ENCODE data around the gene KAT2B.

Gene KAT2B

DNA sequence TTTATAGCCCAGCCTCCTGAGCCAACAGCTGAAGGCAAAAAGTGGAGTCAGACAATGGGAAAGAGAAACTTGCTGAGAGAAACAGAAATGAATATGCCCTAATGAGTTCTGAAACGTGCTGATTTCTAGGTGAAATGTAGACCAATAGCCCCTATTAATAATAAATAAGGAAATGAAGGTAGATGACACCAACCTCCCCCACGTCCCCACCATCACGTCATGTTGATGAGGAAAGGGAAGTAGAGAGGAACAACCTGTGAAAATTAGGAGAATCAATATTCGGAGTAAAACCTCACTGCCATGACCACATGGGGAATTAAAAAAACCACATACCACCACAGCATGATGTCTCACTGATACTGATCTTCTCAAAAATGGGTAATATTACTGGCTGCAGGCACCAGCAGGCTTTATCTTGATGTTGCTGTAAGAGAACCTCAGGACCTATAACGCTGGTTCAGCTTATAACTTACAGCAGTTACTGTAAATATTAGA is 64.0 kb downstream of the KAT2B start:
- DNase-seq: no peak

- no peak for DNase-seq
Observed at GRCh38 chr3:20105513-20106280, 65.5 kb downstream of the KAT2B start.

GRCh38 chr3:20107722-20108121 is 67.5 kb downstream of the KAT2B start:
- DNase-seq: no peak

GRCh38 chr3:20108869-20109268 is 68.6 kb downstream of the KAT2B start:
- no peak for DNase-seq

DNA sequence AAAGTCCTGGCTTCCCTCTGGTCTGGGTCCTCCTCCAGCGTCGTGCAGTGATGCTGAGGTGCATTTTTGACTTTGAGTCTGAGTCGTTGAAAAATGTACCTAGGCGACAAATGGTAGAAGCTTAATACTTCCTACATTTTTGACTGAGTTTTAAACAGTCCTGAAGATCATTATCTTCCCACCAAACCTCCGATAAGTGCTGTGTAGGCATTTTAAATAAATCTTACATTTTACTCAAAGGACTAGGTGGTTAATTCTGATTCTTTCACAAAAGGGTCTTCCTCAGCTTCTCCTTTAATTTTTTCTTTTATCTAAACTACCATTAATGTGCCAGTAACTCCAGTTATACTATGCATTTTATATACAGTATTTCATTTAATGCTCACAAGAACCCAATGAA is 70.6 kb downstream of the KAT2B start:
- DNase-seq: no peak

DNA sequence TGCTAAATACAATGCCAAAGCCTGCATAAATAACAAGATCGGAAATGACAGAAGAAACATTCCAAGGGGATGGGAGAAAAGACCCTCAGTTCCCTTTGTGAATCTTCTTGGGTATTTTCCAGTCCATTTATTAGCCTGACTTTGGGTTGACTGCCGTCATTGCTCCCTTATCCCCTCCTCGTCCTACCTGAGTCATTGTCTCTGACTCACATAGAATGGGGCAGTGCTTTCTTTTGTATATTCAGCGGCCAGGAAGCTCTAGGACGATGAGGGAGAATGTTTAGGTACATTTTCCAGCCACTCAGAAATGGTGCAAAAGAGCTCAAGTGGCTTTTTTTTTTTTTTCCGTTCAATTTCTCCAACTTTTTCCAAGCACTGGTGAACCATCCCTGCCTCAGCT is 71.6 kb downstream of the KAT2B start:
- no peak for DNase-seq

DNA sequence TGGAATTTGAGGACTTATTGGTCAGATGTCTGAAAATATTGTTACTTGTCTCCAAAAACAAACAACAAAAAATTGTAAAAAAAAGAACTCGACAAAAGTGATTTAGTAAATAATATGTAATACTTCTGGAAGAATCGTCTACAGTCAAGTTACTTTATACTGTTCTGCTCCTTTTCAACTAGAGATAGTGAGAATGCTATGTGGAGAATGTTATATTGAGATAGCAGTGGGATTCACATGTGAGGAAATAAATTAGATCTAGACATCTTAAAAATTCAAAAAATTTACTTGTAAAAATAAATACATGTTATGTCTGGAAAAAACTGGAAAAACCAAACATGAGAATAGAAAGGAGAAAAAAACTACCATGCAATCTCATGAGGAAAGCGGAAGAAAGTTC is 80.8 kb downstream of the KAT2B start:
- no peak for DNase-seq

GRCh38 chr3:20123131-20123652 is 82.9 kb downstream of the KAT2B start:
- no peak for DNase-seq

GRCh38 chr3:20125289-20125688 is 85.0 kb downstream of the KAT2B start:
- no peak for DNase-seq

DNA sequence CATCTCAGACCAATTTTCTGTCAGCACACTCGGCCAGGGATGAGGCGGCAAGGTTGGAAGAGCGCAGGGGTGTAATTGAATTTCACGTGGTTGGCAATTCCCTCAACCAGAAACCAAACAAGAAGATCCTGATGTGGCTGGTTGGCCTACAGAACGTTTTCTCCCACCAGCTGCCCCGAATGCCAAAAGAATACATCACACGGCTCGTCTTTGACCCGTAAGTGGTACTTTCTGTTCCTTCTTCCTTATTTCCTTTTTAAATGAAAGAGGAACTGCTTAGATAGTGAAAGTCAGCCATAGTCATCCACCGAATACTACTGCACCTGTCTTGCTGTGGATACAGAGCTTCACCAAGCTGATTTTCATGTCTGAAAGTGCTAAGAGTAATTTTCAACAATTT is 85.7 kb downstream of the KAT2B start:
- DNase-seq: no peak

DNA sequence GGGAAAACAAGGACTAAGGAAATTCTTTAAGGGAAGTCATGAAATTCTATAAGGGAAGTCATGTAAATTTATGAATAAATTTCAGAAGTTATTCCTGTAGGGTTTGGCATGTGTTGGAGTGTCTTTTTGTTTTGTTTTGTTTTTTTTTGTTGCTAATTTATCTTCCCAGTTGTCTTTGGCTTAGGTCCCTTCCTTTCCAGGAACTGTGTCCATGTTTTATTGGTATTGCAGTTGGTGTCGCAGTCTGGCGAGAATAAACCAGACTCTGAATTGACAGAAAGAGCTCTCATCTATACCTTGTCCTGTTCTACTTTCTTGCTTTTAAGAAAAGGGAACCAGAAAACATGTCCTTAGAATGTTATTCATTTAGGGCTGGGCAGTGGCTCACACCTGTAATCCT is 88.1 kb downstream of the KAT2B start:
- DNase-seq: no peak

DNA sequence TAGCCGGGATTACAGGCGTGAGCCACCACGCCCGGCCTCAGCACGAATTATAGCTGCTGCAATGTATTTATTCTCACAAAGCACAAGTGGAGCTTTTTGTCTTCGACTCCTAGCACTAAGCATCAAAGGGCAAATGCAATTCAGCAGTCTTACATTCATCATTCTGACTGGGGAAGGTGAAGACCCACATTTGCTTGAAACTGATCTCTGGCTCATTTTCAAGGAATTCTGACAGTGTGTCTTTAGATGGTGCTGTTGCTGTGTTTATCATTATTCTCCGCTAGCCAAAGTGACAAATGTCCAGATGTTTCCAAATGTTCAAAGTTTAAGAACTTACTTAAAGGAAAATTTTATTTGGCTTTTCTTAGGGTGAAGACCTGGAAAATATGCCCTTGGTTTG is 89.9 kb downstream of the KAT2B start:
- no peak for DNase-seq

DNA sequence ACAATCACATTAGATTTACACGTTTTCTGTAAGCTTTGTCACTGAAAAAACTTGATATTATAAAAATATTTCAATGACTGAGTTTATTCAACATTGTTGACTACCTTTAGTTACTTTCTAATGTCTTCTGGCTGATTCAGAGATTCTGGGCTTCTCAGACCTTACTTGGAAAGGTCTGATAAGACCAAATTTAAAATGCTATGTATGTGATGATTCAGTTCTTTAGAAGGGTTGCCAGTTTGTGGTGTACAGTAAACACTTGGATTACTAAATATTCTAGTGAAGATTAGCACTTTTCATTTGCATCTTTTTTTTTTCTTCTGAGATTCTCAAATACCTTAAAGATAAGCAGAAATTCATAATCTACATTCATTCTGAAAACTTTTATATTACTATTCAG is 96.0 kb downstream of the KAT2B start:
- DNase-seq: no peak

DNA sequence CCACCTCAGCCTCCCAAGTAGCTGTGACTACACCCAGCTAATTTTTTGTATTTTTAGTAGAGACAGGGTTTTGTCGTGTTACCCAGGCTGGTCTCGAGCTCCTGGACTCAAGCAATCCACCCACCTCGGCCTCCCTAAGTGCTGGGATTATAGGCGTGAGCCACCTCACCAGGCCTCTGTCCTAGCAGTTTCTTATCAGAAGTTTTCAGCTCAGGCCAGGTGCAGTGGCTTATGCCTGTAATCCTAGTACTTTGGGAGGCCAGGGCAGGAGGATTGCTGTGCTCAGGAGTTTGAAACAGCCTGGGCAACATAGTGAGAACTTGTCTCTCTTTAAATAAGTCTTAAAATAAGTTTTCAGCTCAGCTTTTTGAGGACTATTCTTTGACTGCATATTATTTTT is 97.4 kb downstream of the KAT2B start:
- DNase-seq: no peak

DNA sequence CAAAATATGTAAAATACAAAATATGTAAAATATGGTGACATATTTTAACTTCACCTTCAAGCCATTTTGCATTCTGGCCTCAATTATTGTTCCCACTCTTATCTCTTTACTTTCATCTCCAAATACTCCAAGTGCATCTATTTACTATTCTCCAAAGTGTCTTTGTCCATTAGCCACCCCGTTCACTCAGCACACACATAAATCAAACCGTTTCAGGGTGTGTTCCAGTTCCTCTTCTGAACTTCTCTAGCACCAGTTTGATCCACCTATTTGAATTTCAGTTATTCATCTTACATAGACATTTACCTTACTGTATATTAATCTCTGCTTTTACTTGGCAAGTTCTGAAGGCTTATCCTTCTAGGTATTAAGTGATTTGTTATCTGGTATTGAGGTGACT is 100.6 kb downstream of the KAT2B start:
- DNase-seq: no peak

- DNase-seq: no peak
Observed at GRCh38 chr3:20141316-20141715, 101.1 kb downstream of the KAT2B start.

DNA sequence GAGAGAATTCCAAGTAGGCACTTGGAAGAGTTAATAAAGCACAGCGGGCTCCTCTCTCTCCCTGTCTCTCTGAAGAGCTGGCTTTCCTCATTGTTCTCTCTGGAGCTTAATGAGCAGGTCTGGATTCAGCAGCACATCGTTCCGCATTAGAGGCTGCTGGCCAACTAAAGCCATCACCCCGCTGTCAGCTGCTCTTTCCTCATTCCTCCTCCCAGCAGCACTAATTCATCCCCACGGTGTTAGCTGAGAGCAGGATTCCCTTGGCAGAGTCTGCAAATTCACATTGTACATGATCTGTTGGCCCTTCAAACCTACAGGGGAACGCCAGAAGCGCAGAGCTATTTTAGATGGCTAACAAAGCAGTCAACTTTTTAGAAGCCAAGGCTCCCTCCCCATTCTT is 101.6 kb downstream of the KAT2B start:
- DNase-seq: peak; percentile 3

- DNase-seq: no peak
Observed at GRCh38 chr3:20142517-20142916, 102.3 kb downstream of the KAT2B start.

DNA sequence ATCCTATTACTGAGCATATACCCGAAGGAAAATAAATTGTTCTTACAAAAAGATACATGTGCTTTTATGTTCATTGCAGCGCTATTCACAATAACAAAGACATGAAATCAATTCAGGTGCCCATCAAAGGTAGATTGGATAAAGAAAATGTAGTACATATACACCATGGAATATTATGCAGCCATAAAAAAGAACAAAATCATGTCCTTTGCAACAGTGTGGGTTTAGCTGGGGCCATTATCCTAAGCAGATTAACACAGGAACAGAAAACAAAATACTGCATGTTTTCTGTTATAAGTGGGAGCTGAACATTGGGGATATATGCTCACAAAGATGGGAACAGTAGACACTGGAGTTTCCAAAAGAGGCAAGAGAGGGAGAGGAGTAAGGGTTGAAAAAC is 103.3 kb downstream of the KAT2B start:
- no peak for DNase-seq

DNA sequence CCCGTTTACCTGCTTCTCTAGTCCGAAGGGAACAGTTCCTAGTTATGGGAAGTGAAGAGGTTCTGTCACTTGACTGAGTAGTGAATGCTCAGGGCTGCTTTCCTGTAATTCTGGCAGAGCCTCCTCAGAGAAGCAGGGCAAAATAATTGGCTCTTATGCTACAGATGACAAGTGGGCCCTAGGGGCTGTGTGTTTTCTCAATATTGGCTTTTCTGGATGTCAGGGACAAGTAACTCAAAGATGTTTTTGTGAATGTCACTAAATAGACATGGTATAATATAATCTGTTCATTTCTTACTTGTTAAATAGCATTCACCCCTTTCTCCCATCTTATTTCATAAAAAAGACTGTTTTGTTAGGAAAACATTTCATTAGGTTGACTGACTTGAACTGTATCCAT is 105.6 kb downstream of the KAT2B start:
- DNase-seq: no peak

GRCh38 chr3:20146301-20146700 is 106.1 kb downstream of the KAT2B start:
- DNase-seq: no peak

DNA sequence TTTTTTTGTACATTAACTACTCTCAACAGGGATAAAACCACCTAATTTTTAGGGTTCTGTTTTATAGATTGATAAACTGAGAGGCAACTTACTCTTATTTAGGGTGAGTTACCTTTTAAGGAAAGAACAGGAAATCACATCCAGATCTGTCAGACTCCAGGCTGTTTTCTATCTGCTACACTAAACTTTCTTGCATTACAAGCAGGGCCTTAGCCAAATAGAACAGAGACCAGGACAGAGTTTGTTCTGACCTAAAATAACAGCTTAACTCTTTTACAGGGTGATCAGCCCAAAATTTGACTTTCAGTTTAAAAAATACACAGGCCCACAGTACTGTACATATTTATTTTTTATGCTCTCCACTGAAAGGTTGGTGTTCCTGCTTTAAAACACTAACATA is 107.1 kb downstream of the KAT2B start:
- no peak for DNase-seq

DNA sequence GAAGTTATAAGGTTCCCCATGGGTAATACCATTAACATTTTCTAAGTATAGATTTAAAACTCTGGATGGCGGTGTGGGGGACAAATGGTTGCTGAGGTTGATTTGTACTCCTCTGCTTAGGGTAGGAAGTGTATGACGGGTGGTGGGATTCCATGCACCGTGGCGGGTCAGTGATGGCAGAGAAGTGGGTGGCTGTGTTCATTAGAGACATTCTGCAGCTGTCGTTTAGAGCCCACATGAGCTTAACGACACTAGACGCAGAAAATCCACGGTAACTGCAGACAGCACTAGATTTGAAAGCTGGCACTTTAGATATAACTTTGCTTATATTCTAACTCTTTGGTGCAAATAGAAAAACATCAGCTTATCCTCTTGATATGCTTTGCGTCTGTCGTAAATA is 108.2 kb downstream of the KAT2B start:
- DNase-seq: no peak

GRCh38 chr3:20154078-20154477 is 113.8 kb downstream of the KAT2B start:
- DNase-seq: no peak

- DNase-seq: no peak
Observed at GRCh38 chr3:20154928-20155327, 114.7 kb downstream of the KAT2B start.

Measured in NCI-H2107 (cell line).